HG02840 (cell line): ENCODE results near the gene BRF1.
"Not testable (repeated sequence)": the region's sequence is repeated elsewhere in the genome, so short reads cannot be mapped to it uniquely, and the experiment has no call there.

ENCODE experiments used
- ATAC-seq: cut with Tn5 transposase; IDR thresholded peaks from one replicate; pipeline ENCODE4 v1.9.1; 2021; ENCODE audit warnings: mild to moderate bottlenecking, moderate library complexity, moderate number of reproducible peaks; ENCODE audit not compliant: unreplicated experiment, low FRiP score

BRF1 gene

GRCh38 chr14:105317546-105317945 is 16.7 kb upstream of the BRF1 start:
- ATAC-seq, result no peak

- ATAC-seq, result no peak
These were observed 16.2 kb upstream of the BRF1 start for GRCh38 chr14:105316968-105317510.

GRCh38 chr14:105316577-105316941 is 15.8 kb upstream of the BRF1 start:
- ATAC-seq, result no peak

- ATAC-seq, result no peak
These were observed 15.3 kb upstream of the BRF1 start for GRCh38 chr14:105315941-105316576.

- ATAC-seq, result peak; percentile 16
These were observed 14.5 kb upstream of the BRF1 start for GRCh38 chr14:105315211-105315721.

- ATAC-seq, result peak; percentile 49
These were observed 13.7 kb upstream of the BRF1 start, which contains the start of gene PACS2 for GRCh38 chr14:105314287-105315200. Gene PACS2, plus strand, starts transcription at chr14:105314748. Its CDS starts 171 bp downstream, at chr14:105314919.

GRCh38 chr14:105313381-105314286 is 12.8 kb upstream of the BRF1 start:
- peak; percentile 17 for ATAC-seq

GRCh38 chr14:105312973-105313372 is 12.2 kb upstream of the BRF1 start:
- ATAC-seq, result no peak

GRCh38 chr14:105311838-105312237 is 11.0 kb upstream of the BRF1 start:
- no peak for ATAC-seq

- no peak for ATAC-seq
These were observed 8.6 kb upstream of the BRF1 start for GRCh38 chr14:105309371-105309770.

- ATAC-seq, result no peak
These were observed 6.4 kb upstream of the BRF1 start for GRCh38 chr14:105307052-105307727.

- ATAC-seq, result no peak
These were observed 5.0 kb upstream of the BRF1 start for GRCh38 chr14:105305791-105306190.

GRCh38 chr14:105305345-105305744 is 4.5 kb upstream of the BRF1 start:
- no peak for ATAC-seq

- ATAC-seq, result no peak
These were observed 3.8 kb upstream of the BRF1 start for GRCh38 chr14:105304565-105304964.

- no peak for ATAC-seq
These were observed 3.1 kb upstream of the BRF1 start for GRCh38 chr14:105303949-105304348.

- not testable (repeated sequence) for ATAC-seq
These were observed 1.1 kb upstream of the BRF1 start for GRCh38 chr14:105301915-105302249.

- ATAC-seq, result peak; percentile 60
These were observed 508 bp upstream of the BRF1 start for GRCh38 chr14:105301103-105301914.

GRCh38 chr14:105299654-105300541 is 903 bp downstream of the BRF1 start:
- peak; percentile 4 for ATAC-seq
